Keratinocyte (primary cell): ENCODE measurements around the gene BAG5.

ENCODE experiments used
- EZH2 ChIP-seq: IDR thresholded peaks from one replicate; pipeline ENCODE4 v1.6.1; 2012; ENCODE audit warnings: inconsistent platforms, mild to moderate bottlenecking, low read length, moderate library complexity
- TF ChIP-seq, protein P1 (sequence below), 3 experiments: IDR thresholded peaks in 1 of 3; conservative IDR thresholded peaks in 1 of 3; optimal IDR thresholded peaks in 1 of 3; 2 replicates in 2 of 3; 3 replicates in 1 of 3; pipeline versions ENCODE3 to v1.5.1; 2011; ENCODE audit warnings: low read length in 3 of 3, mild to moderate bottlenecking in 3 of 3, moderate library complexity in 2 of 3, control low read depth in 1 of 3, inconsistent platforms in 1 of 3; ENCODE audit not compliant: insufficient read depth in 2 of 3; ENCODE audit errors: extremely low read depth in 1 of 3

DNA sequence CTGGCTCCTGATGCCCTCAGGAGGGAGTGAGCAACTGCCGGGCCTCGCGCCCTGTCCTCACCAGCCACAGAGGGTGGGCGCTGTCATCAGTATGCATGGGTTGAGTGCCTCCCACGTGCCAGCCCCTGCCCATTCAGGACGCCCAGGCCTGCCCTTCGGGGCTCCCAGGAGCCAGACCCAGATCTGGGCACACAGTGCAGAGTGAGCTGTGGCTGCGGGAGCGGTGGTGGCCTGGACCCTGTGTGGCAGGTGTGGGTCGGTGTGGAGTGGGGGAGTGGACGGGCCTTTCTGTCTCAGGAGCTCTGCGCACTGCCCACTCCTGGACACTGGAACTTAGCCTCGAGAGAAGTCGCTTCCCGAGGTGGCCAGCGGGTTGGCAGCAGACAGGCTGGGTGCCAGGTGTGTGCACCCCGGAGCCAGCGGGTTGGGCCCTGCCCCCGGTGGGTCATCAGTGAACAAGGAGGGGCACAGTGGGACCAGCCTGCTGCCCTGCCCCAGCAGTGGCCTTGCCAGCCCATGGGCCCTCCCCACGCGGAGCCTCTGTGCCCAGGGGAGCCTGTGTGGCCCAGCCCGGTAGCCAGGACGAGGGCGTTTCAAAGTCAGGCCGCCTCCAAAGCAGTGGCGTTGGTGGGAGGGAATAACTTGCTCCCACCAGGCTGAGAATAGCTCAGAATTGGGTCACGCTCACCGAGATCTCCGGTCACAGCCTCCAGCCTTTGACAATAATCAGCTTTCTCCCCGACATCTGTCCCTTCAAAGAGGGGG is 24.0 kb downstream of the BAG5 start:
- TF ChIP-seq EZH2: no peak
- TF ChIP-seq, protein P1, sequence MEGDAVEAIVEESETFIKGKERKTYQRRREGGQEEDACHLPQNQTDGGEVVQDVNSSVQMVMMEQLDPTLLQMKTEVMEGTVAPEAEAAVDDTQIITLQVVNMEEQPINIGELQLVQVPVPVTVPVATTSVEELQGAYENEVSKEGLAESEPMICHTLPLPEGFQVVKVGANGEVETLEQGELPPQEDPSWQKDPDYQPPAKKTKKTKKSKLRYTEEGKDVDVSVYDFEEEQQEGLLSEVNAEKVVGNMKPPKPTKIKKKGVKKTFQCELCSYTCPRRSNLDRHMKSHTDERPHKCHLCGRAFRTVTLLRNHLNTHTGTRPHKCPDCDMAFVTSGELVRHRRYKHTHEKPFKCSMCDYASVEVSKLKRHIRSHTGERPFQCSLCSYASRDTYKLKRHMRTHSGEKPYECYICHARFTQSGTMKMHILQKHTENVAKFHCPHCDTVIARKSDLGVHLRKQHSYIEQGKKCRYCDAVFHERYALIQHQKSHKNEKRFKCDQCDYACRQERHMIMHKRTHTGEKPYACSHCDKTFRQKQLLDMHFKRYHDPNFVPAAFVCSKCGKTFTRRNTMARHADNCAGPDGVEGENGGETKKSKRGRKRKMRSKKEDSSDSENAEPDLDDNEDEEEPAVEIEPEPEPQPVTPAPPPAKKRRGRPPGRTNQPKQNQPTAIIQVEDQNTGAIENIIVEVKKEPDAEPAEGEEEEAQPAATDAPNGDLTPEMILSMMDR (optimal IDR thresholded peaks at IDR 0.05 in 1 of 3, IDR thresholded peaks at IDR 0.05 in 1 of 3, conservative IDR thresholded peaks at IDR 0.05 in 1 of 3; ENCODE audit: extremely low read depth in 1 of 3, insufficient read depth in 2 of 3, low read length in 3 of 3): no peak
